Mesothelial cell of epicardium (in vitro differentiated cells): ENCODE results near the gene APP. TPM values are rescaled to one million over a fixed set of nuclear protein-coding genes. Genes with fewer than 3 reads are reported as not detected.

Experiments used
- DNase-seq, 2 experiments: peaks; one replicate each; pipeline ENCODE4 v3.0.0; 2021; ENCODE audit warnings: low spot score in 2 of 2; ENCODE audit not compliant: unreplicated experiment in 2 of 2
- H3K27ac Mint-ChIP-seq: 2 replicates; pipeline ENCODE4 v1.8.0; 2021; ENCODE audit warnings: mixed read lengths
- H3K27me3 Mint-ChIP-seq: 2 replicates; pipeline ENCODE4 v1.8.0; 2021; ENCODE audit warnings: low read depth, mixed read lengths
- H3K36me3 Mint-ChIP-seq: 2 replicates; pipeline ENCODE4 v1.8.0; 2021; ENCODE audit warnings: mixed read lengths
- H3K4me1 Mint-ChIP-seq: 2 replicates; pipeline ENCODE4 v1.8.0; 2021; ENCODE audit warnings: mixed read lengths
- H3K4me3 Mint-ChIP-seq: 2 replicates; pipeline ENCODE4 v1.8.0; 2021; ENCODE audit warnings: mild to moderate bottlenecking, moderate library complexity, mixed read lengths
- H3K9me3 Mint-ChIP-seq: 2 replicates; pipeline ENCODE4 v1.8.0; 2021; ENCODE audit warnings: mixed read lengths
- total RNA-seq: library from RNA; stranded (reverse); gene quantifications from 3 replicates; pipeline ENCODE4 v1.2.1, GENCODE V29; 2021
- TF ChIP-seq, protein P1 (sequence below): fragments of 200-600 bp; sonication (generic); IDR thresholded peaks from one replicate; pipeline ENCODE4 v1.5.0; 2021; ENCODE audit warnings: antibody characterized with exemption; ENCODE audit not compliant: unreplicated experiment

APP gene
- total RNA-seq, 1 donor from 2014 or later, result 495 TPM

DNA sequence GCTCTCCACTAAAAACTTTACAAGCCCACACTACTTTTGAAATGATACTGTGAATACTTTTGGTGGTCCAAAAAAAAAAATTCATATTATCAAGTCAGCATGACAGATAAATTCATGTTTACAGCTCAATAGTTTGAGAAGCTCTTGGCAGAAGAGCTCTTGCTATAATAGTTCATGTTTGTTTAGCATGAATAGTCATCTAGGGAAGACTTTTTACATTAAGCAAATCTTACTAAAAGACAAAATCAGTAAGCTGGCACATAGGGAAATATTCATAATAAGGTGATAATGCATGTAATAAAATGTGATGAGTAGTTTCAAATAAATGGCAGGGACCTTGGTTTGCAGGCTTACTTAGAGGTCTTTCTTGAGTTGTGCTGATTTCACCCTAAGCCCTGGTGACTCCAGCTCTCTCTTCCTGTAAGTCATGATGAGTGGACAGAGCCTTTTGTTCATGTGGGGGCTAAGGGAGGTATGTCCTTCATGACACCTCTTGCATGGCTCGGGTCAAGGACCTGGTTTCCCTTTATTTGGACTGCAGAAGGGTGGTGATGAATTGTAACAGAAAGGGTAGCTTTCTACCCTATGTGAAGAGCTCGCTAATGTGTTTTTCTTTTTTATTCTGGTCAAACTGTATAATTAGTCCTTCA is 269.1 kb downstream of the APP start:
- no peak for DNase-seq
- no peak overlapping the region for H3K4me3 Mint-ChIP-seq
- peaks cover 31% of the 10 kb centered on the region for H3K36me3 Mint-ChIP-seq
- no peaks in the 10 kb centered on the region for H3K27me3 Mint-ChIP-seq
- no peaks in the 10 kb centered on the region for H3K9me3 Mint-ChIP-seq
- TF ChIP-seq, protein P1, sequence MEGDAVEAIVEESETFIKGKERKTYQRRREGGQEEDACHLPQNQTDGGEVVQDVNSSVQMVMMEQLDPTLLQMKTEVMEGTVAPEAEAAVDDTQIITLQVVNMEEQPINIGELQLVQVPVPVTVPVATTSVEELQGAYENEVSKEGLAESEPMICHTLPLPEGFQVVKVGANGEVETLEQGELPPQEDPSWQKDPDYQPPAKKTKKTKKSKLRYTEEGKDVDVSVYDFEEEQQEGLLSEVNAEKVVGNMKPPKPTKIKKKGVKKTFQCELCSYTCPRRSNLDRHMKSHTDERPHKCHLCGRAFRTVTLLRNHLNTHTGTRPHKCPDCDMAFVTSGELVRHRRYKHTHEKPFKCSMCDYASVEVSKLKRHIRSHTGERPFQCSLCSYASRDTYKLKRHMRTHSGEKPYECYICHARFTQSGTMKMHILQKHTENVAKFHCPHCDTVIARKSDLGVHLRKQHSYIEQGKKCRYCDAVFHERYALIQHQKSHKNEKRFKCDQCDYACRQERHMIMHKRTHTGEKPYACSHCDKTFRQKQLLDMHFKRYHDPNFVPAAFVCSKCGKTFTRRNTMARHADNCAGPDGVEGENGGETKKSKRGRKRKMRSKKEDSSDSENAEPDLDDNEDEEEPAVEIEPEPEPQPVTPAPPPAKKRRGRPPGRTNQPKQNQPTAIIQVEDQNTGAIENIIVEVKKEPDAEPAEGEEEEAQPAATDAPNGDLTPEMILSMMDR, result no peak
- peaks cover 61% of the 10 kb centered on the region for H3K4me1 Mint-ChIP-seq
- peak overlapping the region; percentile 36 for H3K27ac Mint-ChIP-seq

DNA sequence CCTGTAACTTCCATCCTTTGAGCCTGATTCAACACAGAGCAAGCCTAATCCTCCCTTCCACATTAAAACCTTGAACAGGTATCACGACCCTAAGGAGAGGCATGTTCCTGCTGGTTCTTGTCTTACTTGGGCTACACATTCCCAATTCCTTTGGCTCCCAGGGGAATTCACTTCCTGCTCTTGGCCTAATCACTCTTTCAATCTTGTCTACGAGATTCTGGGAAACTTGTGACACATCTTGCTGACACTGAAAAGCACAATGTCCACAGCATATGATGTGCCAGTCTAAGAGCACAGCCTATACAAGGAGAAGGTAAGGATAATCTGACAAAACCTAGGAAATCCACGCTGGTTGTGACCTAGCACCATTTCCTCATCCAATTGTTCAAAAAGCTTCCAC is 271.9 kb downstream of the APP start:
- Mint-ChIP-seq H3K4me3 (no peak overlapping the region), H3K9me3 (peaks cover 9% of the 10 kb centered on the region)

GRCh38 chr21:25897383-25897782 is 273.2 kb downstream of the APP start:
- no peak for DNase-seq
- peaks cover 32% of the 10 kb centered on the region for H3K4me1 Mint-ChIP-seq
- H3K27me3 Mint-ChIP-seq, result no peaks in the 10 kb centered on the region
- H3K9me3 Mint-ChIP-seq, result peaks cover 16% of the 10 kb centered on the region
- H3K36me3 Mint-ChIP-seq, result peaks cover 53% of the 10 kb centered on the region
- H3K4me3 Mint-ChIP-seq, result no peak overlapping the region
- H3K27ac Mint-ChIP-seq, result peak overlapping the region; percentile 47
- TF ChIP-seq, protein P1, result no peak

More for the DNA sequence above, 271.9 kb downstream of the APP start:
- Mint-ChIP-seq H3K36me3 (peaks cover 53% of the 10 kb centered on the region), H3K4me1 (peaks cover 39% of the 10 kb centered on the region), H3K27me3 (no peaks in the 10 kb centered on the region), H3K27ac (no peak overlapping the region)
- TF ChIP-seq, protein P1, result no peak
- no peak for DNase-seq

- no peak for DNase-seq
- Mint-ChIP-seq H3K9me3 (peaks cover 16% of the 10 kb centered on the region), H3K4me3 (no peak overlapping the region), H3K27ac (peak overlapping the region; percentile 54), H3K4me1 (peaks cover 26% of the 10 kb centered on the region), H3K36me3 (peaks cover 50% of the 10 kb centered on the region), H3K27me3 (no peaks in the 10 kb centered on the region)
- TF ChIP-seq, protein P1, result no peak
Observed at GRCh38 chr21:25896501-25897056, 274.0 kb downstream of the APP start.

GRCh38 chr21:25895565-25896205 is 274.9 kb downstream of the APP start:
- no peak for DNase-seq
- H3K4me1 Mint-ChIP-seq, result peaks cover 23% of the 10 kb centered on the region
- TF ChIP-seq, protein P1, result no peak
- no peak overlapping the region for H3K4me3 Mint-ChIP-seq
- H3K27ac Mint-ChIP-seq, result peak overlapping the region; percentile 43
- peaks cover 57% of the 10 kb centered on the region for H3K36me3 Mint-ChIP-seq
- peaks cover 16% of the 10 kb centered on the region for H3K9me3 Mint-ChIP-seq
- no peaks in the 10 kb centered on the region for H3K27me3 Mint-ChIP-seq
